Brain microvascular endothelial cell (primary cell): Measurements from ENCODE around the gene FRMD5.
A peak's percentile ranks its signal among the peaks of the same experiment; 100 is the strongest.

Source experiments
- DNase-seq: peaks from one replicate; pipeline ENCODE4 v3.0.0-alpha.2; 2020
- H3K27ac ChIP-seq: fragments of 250-450 bp; sonication (Bioruptor Pico); 2 replicates; pipeline ENCODE4 v1.5.1; 2020; ENCODE audit warnings: mild to moderate bottlenecking, moderate library complexity
- H3K27me3 ChIP-seq: fragments of 250-450 bp; sonication (Bioruptor Pico); replicated peaks from 2 replicates; pipeline ENCODE4 v1.5.1; 2020; ENCODE audit warnings: mild to moderate bottlenecking
- H3K36me3 ChIP-seq: fragments of 250-450 bp; sonication (Bioruptor Pico); replicated peaks from 2 replicates; pipeline ENCODE4 v1.5.1; 2020; ENCODE audit warnings: mild to moderate bottlenecking
- H3K4me3 ChIP-seq: 2 replicates; pipeline ENCODE4 v1.5.1; 2011; ENCODE audit warnings: low read depth, mild to moderate bottlenecking, control low read depth, low read length, moderate library complexity
- in situ Hi-C: cut with HindIII; loops from 2 replicates; pipeline ENCODE4 v1.10.0; 2017; ENCODE audit warnings: low sequenced_read_pairs, low pct_ligation_motif_present
- TF ChIP-seq, protein P1 (sequence below): IDR thresholded peaks from 2 replicates; pipeline ENCODE4 v1.5.1; 2011; ENCODE audit warnings: low read depth, mild to moderate bottlenecking, moderate library complexity, low read length, control low read depth, inconsistent platforms; ENCODE audit errors: missing control alignments

FRMD5 gene

DNA sequence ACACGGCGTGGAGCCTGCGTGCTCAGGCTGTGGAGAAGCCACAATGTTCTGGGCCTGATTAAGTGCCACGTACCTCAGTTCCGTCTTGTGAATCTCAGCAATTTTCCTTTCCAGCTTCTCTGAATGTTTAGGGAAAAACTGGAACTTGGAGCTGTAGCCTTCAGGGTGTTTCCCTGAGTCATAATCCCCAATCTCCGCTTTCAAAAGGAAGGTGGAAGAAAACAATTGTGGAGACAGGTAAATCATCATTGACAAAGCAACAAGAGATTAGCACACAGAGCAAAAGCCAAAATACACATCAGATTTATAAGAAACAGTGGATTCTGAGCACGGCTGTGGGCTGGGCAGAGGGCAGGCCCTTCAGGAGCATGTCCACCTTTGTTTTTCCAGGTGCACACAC is 289.3 kb downstream of the FRMD5 start:
- Histone ChIP-seq H3K36me3 (no peaks in the 10 kb centered on the region), H3K27ac (no peak overlapping the region), H3K4me3 (no peak overlapping the region), H3K27me3 (no peaks in the 10 kb centered on the region)
- in situ Hi-C loops = loop anchor here (25.0 kb wide), 1 partner anchor 307 kb away; no protein-coding TSS in a partner anchor
- no peak for DNase-seq
- TF ChIP-seq, protein P1, sequence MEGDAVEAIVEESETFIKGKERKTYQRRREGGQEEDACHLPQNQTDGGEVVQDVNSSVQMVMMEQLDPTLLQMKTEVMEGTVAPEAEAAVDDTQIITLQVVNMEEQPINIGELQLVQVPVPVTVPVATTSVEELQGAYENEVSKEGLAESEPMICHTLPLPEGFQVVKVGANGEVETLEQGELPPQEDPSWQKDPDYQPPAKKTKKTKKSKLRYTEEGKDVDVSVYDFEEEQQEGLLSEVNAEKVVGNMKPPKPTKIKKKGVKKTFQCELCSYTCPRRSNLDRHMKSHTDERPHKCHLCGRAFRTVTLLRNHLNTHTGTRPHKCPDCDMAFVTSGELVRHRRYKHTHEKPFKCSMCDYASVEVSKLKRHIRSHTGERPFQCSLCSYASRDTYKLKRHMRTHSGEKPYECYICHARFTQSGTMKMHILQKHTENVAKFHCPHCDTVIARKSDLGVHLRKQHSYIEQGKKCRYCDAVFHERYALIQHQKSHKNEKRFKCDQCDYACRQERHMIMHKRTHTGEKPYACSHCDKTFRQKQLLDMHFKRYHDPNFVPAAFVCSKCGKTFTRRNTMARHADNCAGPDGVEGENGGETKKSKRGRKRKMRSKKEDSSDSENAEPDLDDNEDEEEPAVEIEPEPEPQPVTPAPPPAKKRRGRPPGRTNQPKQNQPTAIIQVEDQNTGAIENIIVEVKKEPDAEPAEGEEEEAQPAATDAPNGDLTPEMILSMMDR = no peak

DNA sequence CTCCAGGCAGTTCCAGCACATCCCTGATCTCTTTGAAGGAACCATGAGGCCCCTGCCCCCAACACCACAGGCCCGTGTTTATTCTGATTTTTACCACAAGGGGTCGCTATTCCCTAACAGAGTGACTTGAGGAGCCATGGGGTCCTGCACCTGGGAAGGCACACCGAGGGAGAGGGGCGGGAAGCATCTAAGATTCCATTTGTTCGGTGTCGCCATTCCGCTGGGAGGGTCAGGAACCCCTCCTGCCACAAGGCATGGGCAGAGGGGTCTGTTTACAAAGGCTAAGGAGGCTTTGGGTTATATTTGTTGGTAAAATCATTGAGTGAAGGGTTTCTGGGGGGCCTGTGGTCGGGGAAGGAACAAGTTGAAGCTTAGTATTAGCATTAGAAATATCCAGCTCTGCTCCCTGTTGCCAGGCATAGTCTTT is 291.2 kb downstream of the FRMD5 start:
- no peaks in the 10 kb centered on the region for H3K27me3 ChIP-seq
- H3K27ac ChIP-seq = no peak overlapping the region
- DNase-seq = peak; percentile 52
- in situ Hi-C loops = loop anchor here (25.0 kb wide), 1 partner anchor 308 kb away; no protein-coding TSS in a partner anchor
- no peak overlapping the region for H3K4me3 ChIP-seq
- H3K36me3 ChIP-seq = no peaks in the 10 kb centered on the region
- TF ChIP-seq, protein P1 = peak; percentile 86

DNA sequence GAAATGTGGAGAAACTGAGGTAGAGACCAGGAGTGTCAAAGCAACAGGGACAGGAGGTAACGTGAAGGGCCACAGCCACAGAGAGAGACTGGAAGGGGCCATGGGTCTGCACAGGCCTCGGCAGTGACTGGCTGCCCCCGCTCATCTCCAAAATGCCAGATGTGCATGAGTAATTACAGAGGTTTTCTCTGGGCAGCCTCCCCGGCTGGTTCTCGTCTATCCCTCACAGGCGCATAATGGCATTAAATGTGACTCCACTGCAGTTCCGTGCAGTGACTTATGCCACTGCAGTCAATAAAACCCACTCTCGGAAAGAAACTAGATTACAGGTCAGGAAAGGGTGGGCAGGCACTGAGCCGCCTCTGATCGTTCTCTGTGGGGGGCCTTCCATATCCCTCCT is 293.6 kb downstream of the FRMD5 start:
- no peaks in the 10 kb centered on the region for H3K27me3 ChIP-seq
- no peak overlapping the region for H3K27ac ChIP-seq
- in situ Hi-C loops = loop anchor here (25.0 kb wide), 1 partner anchor 311 kb away; no protein-coding TSS in a partner anchor
- no peaks in the 10 kb centered on the region for H3K36me3 ChIP-seq
- TF ChIP-seq, protein P1 = no peak
- no peak overlapping the region for H3K4me3 ChIP-seq
- DNase-seq = no peak

DNA sequence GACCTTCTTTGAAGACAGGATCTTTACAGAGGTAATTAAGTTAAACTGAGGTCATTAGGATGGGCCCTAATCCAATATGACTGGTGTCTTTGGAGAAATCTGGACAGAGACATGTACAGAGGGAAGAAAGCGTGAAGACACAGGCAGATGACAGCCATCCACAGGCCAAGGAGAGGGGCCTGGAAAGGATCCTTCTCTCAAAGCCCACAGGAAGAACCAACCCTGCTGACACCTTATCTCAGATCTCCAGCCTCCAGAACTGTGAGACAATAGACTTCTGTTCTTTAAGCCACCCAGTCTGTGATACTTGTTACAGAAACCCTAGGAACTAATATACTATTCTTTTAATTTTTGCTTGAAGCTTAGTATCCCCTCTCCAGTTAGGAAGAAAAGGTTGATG is 294.1 kb downstream of the FRMD5 start:
- no peak for DNase-seq
- no peak overlapping the region for H3K27ac ChIP-seq
- no peaks in the 10 kb centered on the region for H3K27me3 ChIP-seq
- H3K4me3 ChIP-seq = no peak overlapping the region
- no peaks in the 10 kb centered on the region for H3K36me3 ChIP-seq
- in situ Hi-C loops = loop anchor here (25.0 kb wide), 1 partner anchor 311 kb away; no protein-coding TSS in a partner anchor
- TF ChIP-seq, protein P1 = no peak

DNA sequence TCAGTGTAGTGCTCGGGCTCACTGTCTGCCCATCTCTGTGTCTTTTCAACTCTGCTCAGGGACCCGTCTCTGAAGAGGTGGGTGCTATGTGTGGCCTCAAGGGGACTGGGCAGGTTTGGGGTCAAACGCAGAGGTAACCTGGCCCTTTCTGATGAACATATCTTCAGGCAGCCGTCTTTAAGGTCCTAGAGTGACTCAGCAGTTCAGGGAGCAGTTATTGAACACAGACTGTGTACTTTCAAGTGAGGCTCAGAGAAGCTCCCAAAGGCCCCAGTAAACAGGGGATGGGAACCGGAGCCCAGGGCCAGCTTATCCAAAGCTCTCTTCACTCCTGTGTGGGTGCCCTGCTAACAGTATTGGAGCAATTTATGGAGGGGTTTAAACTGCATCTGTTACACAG is 295.1 kb downstream of the FRMD5 start:
- Histone ChIP-seq H3K36me3 (no peaks in the 10 kb centered on the region), H3K27ac (no peak overlapping the region), H3K4me3 (no peak overlapping the region), H3K27me3 (no peaks in the 10 kb centered on the region)
- TF ChIP-seq, protein P1 = no peak
- DNase-seq = no peak
- in situ Hi-C loops = loop anchor here (25.0 kb wide), 1 partner anchor 312 kb away; no protein-coding TSS in a partner anchor

DNA sequence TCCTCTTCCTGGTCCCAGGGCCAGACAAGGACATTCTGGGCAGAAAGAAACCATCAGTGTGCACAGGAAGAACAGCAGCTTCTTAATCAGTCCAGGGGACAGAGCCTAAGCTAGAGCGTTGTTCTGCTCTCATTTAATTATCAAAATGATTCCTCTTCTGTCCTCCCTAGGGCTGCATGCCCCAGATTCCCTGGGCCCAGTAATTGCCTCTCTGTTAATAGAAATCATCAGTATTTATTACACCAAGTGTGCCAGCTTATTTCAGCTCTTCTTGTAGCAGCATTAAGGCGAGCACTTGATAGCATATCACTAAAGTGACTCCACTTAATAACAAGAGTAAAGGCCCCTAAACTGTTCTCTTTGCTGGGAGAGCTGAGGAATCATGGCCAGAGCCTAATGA is 296.2 kb downstream of the FRMD5 start:
- Histone ChIP-seq H3K4me3 (no peak overlapping the region), H3K36me3 (no peaks in the 10 kb centered on the region), H3K27ac (no peak overlapping the region), H3K27me3 (no peaks in the 10 kb centered on the region)
- in situ Hi-C loops = no loop called here
- no peak for DNase-seq
- TF ChIP-seq, protein P1 = no peak
